ENCODE results near the gene FGF2.

- TF ChIP-seq CTCF (IDR thresholded peaks at IDR 0.05) (no peak), ZFX (IDR thresholded peaks at IDR 0.05; ENCODE audit: borderline replicate concordance) (no peak)
Measured at GRCh38 chr4:122876456-122876855, 49.8 kb downstream of the FGF2 start.
